Measurements from ENCODE around the gene SSTR5. TPM values are rescaled to one million over a fixed set of nuclear protein-coding genes. Genes with fewer than 3 reads are reported as not detected.

Gene SSTR5
- total RNA-seq, 4 donors from 2014 or later = 0.37 TPM; not detected in 3

DNA sequence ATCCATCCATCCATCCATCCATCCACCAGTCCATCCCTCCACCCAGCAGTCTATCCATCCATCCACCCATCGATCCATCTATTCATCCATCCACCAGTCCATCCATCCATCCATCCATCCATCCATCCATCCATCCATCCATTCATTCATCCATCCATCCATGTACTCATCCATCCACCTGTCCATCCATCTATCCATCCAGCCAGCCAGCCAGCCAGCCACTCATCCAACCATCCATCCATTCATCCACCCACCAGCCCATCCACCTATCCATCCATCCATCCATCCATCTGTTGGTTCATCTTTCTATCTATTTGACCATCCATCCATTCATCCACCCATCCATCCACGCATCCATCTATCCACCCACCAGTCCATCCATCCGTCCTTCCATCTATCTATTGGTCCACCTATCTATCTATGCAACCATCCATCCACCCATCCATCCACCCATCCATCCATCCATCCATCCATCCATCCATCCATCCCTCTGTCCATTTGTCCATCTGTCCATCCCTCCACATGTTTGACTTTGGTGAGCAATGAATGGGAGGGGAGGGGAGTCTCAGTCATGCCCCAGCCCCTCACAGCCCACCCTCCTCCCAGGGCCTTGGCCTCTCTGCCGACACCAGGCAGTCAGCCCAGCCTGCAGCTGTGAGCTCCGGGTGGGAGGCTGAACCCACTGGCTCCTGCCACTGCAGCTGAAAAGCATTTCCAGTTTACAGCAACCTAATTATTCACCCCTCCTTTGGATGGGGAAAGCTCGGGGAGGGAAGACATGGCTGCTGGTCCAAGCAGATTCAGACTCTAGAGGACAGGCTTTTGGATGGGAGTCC is 38.1 kb upstream of the SSTR5 start:
- no peak for ATAC-seq (ENCODE audit: low FRiP score)
- TF ChIP-seq, protein P1, sequence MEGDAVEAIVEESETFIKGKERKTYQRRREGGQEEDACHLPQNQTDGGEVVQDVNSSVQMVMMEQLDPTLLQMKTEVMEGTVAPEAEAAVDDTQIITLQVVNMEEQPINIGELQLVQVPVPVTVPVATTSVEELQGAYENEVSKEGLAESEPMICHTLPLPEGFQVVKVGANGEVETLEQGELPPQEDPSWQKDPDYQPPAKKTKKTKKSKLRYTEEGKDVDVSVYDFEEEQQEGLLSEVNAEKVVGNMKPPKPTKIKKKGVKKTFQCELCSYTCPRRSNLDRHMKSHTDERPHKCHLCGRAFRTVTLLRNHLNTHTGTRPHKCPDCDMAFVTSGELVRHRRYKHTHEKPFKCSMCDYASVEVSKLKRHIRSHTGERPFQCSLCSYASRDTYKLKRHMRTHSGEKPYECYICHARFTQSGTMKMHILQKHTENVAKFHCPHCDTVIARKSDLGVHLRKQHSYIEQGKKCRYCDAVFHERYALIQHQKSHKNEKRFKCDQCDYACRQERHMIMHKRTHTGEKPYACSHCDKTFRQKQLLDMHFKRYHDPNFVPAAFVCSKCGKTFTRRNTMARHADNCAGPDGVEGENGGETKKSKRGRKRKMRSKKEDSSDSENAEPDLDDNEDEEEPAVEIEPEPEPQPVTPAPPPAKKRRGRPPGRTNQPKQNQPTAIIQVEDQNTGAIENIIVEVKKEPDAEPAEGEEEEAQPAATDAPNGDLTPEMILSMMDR (IDR thresholded peaks at IDR 0.05) = no peak
- no peak for DNase-seq (ENCODE audit: low spot score)

DNA sequence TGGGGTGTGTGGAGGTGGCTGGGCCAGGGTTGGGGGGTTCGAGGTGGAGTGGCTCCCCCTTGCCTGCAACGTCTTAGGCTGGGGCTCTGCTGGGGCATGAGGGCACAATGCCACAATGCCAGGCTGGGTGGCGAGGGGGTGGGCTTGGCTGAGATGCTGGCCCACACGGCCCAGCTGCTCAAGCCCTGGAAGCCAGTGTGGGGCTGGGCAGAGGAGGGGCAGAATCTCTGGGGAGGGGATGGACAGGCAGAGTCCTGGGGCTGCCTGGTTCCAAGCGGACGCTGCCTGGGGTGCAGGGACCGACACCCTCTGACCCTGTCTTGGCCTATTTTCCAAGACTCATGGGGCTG is 37.5 kb upstream of the SSTR5 start:
- DNase-seq (ENCODE audit: low spot score) (no peak), ATAC-seq (ENCODE audit: low FRiP score) (no peak)
- TF ChIP-seq, protein P1 (IDR thresholded peaks at IDR 0.05) = no peak

DNA sequence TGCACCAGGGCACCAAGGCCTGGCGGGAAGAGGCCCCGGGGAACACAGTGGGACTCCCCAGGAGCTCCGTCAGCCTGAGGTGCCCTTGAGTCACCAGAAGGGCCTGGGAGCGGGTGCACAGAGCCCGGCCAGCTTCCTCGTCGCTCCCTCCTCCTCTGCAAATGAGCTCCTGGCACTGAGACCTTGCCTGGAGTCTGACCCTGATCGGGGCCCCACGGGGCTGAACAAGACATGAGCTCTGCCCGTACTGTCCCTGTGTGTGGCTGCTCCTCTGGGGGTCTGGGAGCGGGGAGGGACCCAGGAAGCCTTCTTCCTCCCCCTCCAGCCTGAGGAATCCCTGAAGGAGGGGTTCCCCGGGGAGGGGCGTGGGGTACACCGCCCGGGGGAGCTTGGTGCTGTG is 36.4 kb upstream of the SSTR5 start:
- DNase-seq (ENCODE audit: low spot score) (no peak), ATAC-seq (ENCODE audit: low FRiP score) (no peak)
- TF ChIP-seq, protein P1 (IDR thresholded peaks at IDR 0.05) = no peak

DNA sequence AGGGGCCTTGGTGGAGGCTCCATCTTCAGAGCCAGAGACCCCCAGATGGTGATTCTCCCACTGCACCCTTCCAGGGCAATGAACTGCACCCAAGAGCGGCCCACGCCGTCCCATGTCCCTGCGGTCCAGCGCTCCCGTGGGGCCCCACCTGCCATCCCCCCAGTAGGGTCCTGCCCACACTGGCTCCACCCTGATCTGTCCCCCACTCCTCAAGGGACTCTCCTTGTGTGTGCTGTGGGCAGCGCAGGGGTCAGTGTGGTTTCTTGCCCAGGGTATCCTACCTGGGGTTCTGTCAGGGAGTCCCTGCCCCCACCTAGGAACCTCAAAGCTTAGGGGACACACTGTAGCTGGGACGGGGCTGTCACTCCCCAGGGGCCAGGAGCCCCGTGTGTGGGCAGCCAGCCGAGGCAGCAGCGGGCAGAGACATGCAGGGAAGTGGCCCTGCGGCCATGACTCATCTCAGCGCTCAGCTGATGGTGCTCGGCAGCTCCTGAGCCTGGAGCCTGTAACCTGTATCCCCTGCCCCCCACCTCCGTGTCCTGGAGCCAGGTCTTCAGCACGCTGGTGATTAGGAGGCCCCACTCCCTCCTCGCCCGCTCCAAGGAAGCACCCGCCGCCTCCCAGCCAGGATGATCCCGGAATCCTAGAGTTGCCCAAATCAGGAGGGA is 35.7 kb upstream of the SSTR5 start:
- ATAC-seq (ENCODE audit: low FRiP score) = no peak
- TF ChIP-seq, protein P1 (IDR thresholded peaks at IDR 0.05) = no peak
- DNase-seq (ENCODE audit: low spot score) = no peak

DNA sequence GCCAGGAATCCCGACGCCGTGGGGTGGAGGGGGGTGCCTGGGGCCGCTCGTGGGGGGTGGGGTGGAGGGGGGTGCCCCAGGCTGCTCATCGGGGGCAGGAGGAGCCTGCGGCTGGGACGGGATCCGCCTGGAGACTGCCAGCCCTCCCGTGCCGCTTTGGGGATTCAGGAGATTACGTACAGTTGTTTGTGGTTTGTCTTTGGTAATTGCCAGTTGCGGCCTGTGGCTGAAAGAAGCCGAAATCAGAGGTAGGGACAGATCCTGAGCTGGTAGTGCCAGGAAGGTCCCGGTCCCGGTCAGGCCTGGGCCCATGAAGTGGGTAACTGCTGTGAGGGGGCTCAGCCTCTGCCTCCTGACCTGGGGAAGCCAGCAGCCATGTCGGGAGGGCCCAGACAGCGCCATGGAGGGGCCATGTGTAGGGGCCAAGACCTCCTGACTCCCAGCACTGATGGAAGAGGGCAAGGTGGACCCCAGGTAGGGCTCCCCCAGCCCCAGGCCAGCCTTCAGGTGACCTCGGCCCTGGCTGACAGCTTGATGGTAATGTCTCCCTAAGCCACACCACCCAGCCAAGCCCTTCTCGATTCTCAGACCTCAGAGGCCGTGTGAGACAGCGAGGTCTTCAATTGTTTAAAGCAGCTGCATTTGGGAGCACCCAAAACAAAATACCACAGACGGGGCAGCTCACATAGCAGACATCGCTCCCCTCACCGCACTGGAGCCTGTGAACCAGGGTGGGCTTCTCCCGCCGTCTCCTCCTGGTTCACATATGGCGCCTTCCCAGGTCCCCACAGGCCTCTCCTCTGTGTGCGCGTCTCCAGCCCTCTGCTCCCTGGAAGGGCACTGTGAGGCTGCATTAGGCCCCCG is 34.9 kb upstream of the SSTR5 start:
- no peak for ATAC-seq (ENCODE audit: low FRiP score)

DNA sequence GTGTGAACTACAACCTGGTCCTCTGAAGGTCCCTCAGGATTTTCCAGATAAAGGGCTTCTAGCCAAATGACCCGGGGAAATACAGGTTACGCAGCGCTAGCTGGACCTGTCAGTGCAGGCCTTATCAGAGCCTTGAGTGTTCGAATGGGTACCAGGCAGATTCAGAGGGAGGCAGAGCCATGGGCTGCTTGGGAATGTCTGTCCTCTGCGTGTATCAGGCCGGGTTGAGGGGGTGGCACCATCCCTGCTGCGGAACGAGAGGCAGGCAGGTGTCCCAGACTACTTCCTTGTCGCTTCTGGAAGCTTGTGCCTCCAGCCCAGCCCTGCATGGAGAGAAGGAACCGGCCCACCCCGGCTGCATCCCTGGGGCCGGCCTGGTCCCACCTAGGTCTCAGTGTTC is 33.6 kb upstream of the SSTR5 start:
- TF ChIP-seq, protein P1 (IDR thresholded peaks at IDR 0.05) = no peak
- ATAC-seq (ENCODE audit: low FRiP score) = no peak
- no peak for DNase-seq (ENCODE audit: low spot score)

More for the DNA sequence above, 34.9 kb upstream of the SSTR5 start:
- no peak for DNase-seq (ENCODE audit: low spot score)
- TF ChIP-seq, protein P1 (IDR thresholded peaks at IDR 0.05) = no peak

Measured in omental fat pad (tissue), 4 donors.